Breast epithelium (tissue), 3 donors: ENCODE results near the gene CNTNAP2.

Experiments
- POLR2A ChIP-seq: fragments of 450-650 bp; IDR thresholded peaks from one replicate; pipeline ENCODE4 v1.6.1; 2016; ENCODE audit warnings: antibody characterized with exemption, mild to moderate bottlenecking, moderate library complexity
- TF ChIP-seq, protein P1 (sequence below), 3 donors: fragments of 450-650 bp; IDR thresholded peaks; one replicate each; pipeline ENCODE4 v1.5.1; 2016 to 2017; ENCODE audit warnings: antibody characterized with exemption in 3 of 3, mild to moderate bottlenecking in 3 of 3, moderate library complexity in 3 of 3

GRCh38 chr7:148045521-148045920 lies 1928.9 kb downstream of the CNTNAP2 start:
- TF ChIP-seq, protein P1, sequence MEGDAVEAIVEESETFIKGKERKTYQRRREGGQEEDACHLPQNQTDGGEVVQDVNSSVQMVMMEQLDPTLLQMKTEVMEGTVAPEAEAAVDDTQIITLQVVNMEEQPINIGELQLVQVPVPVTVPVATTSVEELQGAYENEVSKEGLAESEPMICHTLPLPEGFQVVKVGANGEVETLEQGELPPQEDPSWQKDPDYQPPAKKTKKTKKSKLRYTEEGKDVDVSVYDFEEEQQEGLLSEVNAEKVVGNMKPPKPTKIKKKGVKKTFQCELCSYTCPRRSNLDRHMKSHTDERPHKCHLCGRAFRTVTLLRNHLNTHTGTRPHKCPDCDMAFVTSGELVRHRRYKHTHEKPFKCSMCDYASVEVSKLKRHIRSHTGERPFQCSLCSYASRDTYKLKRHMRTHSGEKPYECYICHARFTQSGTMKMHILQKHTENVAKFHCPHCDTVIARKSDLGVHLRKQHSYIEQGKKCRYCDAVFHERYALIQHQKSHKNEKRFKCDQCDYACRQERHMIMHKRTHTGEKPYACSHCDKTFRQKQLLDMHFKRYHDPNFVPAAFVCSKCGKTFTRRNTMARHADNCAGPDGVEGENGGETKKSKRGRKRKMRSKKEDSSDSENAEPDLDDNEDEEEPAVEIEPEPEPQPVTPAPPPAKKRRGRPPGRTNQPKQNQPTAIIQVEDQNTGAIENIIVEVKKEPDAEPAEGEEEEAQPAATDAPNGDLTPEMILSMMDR (IDR thresholded peaks at IDR 0.05) = no peak
- TF ChIP-seq POLR2A = no peak
